LNCAP (cell line): ENCODE measurements around the gene CLDN16.

Experiments used
- CTCF ChIP-seq: fragments of 450-650 bp; IDR thresholded peaks from 2 replicates; pipeline ENCODE4 v1.5.1; 2017; ENCODE audit warnings: mild to moderate bottlenecking

Gene CLDN16

GRCh38 chr3:190443257-190443656, 55.3 kb downstream of the CLDN16 start:
- TF ChIP-seq CTCF, result peak; percentile 51

- no peak for TF ChIP-seq CTCF
Observed at GRCh38 chr3:190444006-190444405, 56.0 kb downstream of the CLDN16 start.

GRCh38 chr3:190444576-190445145, 56.7 kb downstream of the CLDN16 start:
- TF ChIP-seq CTCF, result no peak

- TF ChIP-seq CTCF, result no peak
Observed at GRCh38 chr3:190446573-190447279, 58.8 kb downstream of the CLDN16 start.

- no peak for TF ChIP-seq CTCF
Observed at GRCh38 chr3:190448256-190448655, 60.3 kb downstream of the CLDN16 start.

GRCh38 chr3:190449801-190450200, 61.8 kb downstream of the CLDN16 start, which contains the start of gene TMEM207:
Gene TMEM207 (minus strand): TSS chr3:190449901. CDS start chr3:190449809, 92 bp downstream.
- TF ChIP-seq CTCF, result no peak

GRCh38 chr3:190455828-190456227, 67.9 kb downstream of the CLDN16 start:
- TF ChIP-seq CTCF, result no peak
